ENCODE data around the gene DGLUCY.

GRCh38 chr14:91139776-91140175, 25.9 kb downstream of the DGLUCY start:
- no peak for TF ChIP-seq CTCF (conservative IDR thresholded peaks at IDR 0.05; ENCODE audit: low read depth, low read length)
- no peak for TF ChIP-seq EZH2 (IDR thresholded peaks at IDR 0.05; ENCODE audit: borderline replicate concordance, low read depth, low read length, poor library complexity, severe bottlenecking)
